ENCODE data around the gene TCF7L2. TPM values are rescaled to one million over a fixed set of nuclear protein-coding genes. Genes with fewer than 3 reads are reported as not detected.
A peak's percentile ranks its signal among the peaks of the same experiment; 100 is the strongest.

TCF7L2 gene
- total and polyA plus RNA-seq, 12 donors, result 8.7 to 24.7 (median 14.8) TPM

DNA sequence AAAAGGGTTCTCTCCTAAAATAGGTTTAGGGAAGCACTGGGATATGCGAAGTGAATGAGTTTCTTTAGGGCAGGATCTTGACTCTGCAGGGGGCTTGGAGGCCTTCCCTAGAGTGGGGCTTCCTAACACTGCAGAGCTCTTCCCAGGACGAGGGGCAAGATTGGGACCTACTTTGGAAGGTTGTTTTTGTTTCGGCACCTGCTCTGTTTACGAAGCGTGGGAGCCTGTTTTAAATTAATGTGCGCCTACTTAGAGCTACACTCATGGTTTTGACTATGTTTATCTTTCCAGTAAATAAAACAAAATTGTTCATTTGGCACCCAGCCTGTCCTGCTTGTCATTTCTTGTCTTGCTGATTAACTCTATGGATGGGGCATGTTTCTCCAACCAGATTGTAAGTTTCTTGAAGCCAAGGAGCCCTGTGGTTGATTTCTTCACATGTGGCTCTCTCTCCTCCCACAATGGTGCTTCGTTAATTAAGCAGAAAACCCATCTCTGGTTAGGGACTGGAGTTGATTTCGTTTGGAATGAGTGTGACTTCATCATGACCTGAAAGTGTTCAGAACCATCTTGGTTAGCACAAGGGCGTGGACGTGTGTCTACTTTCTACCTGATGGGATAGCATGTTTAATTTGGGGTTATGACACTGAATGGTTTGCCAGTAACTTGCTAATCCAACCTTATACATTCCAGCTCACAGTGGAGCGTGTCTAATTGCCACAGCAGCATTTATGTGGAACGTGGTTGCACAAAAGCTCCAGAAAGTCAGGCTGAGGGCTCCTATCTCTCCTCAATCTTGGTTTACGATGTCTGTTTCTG is 98.1 kb downstream of the TCF7L2 start:
- Histone ChIP-seq H3K9me3 (replicated peaks in 1 of 3) (no peaks in the 10 kb centered on the region), H3K27me3 (no peaks in the 10 kb centered on the region), H3K4me1 (replicated peaks in 1 of 2) (peaks cover 9 to 31% of the 10 kb centered on the region in 2 donors), H3K36me3 (replicated peaks in 1 of 2) (no peaks in the 10 kb centered on the region), H3K4me3 (no peak overlapping the region), H3K27ac (peak overlapping the region in 4 of 5 donors; percentile 3 to 64 (median 28))
- 88 to 92% (median 90%) methylated on average over 13 of the region's 13 CpGs for WGBS, 4 donors
- no peak for DNase-seq
- TF ChIP-seq, protein P1, sequence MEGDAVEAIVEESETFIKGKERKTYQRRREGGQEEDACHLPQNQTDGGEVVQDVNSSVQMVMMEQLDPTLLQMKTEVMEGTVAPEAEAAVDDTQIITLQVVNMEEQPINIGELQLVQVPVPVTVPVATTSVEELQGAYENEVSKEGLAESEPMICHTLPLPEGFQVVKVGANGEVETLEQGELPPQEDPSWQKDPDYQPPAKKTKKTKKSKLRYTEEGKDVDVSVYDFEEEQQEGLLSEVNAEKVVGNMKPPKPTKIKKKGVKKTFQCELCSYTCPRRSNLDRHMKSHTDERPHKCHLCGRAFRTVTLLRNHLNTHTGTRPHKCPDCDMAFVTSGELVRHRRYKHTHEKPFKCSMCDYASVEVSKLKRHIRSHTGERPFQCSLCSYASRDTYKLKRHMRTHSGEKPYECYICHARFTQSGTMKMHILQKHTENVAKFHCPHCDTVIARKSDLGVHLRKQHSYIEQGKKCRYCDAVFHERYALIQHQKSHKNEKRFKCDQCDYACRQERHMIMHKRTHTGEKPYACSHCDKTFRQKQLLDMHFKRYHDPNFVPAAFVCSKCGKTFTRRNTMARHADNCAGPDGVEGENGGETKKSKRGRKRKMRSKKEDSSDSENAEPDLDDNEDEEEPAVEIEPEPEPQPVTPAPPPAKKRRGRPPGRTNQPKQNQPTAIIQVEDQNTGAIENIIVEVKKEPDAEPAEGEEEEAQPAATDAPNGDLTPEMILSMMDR (IDR thresholded peaks at IDR 0.05), result no peak
- no peak for TF ChIP-seq POLR2A (IDR thresholded peaks at IDR 0.05)
- intact Hi-C loops (cut with DNase I), result no loop called here

DNA sequence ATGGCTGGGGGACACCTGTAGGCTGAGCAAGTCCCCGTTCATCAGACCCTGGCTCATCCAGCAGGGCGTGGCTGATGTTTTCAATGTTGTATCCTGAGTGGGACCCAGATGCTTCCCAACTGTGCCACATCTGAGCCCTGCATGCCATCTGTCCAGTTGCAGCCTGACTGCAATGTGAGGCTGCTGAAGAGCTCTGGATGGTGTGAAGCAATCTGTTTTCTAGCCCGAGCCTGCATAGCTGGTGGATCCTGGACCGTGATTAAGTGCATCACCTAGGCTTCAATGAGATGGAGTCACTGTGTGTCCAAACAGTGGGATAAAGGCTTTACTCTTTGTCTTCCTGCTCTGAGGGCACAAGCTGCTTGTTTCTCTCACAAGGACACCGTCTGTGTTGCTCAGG is 99.8 kb downstream of the TCF7L2 start:
- intact Hi-C loops (cut with DNase I), result no loop called here
- Histone ChIP-seq H3K36me3 (replicated peaks in 1 of 2) (no peaks in the 10 kb centered on the region), H3K4me1 (replicated peaks in 1 of 2) (peaks cover 9 to 31% of the 10 kb centered on the region in 2 donors), H3K9me3 (replicated peaks in 1 of 3) (no peaks in the 10 kb centered on the region), H3K27ac (no peak overlapping the region), H3K27me3 (no peaks in the 10 kb centered on the region), H3K4me3 (no peak overlapping the region)
- 88 to 92% (median 91%) methylated on average over 2 to 5 of the region's 5 CpGs for WGBS, 4 donors
- DNase-seq, result no peak
- TF ChIP-seq POLR2A (IDR thresholded peaks at IDR 0.05), result no peak
- TF ChIP-seq, protein P1 (IDR thresholded peaks at IDR 0.05), result no peak

DNA sequence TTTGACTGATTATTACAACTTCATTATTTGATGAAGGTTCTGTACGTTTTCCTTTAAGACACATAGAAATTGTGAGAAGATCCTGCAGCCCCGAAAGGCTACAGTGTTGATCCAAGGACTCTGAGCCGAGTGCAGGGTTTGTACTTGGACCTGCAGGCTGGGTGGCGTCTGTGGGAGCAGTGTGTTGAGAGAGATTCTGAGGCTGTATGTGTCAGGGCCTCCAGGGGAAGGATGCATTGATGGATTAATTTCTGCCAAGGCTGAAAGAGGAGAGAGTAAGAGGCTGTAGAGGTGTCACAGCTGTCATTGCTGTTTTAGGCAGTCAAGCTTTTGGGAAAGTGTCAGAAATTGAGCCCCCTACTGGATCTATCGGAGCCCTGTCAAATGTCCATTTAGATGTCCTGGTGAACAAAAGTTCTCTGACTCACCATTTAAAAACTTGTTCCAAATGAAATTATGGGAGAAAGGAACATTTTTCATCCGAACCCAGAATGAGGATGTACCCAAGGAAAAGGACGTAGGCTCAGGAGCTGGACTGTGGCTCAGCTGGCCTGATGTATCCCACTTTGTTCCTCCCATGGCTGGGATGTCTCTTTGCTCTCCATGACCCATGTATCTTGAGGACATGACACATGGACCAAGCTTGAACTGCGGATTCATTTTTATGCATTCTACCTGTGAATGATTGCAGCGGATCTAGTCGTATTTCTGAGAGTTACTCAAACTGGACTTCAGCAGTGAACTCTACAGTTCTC is 102.2 kb downstream of the TCF7L2 start:
- Histone ChIP-seq H3K27ac (no peak overlapping the region), H3K9me3 (replicated peaks in 1 of 3) (no peaks in the 10 kb centered on the region), H3K36me3 (replicated peaks in 1 of 2) (no peaks in the 10 kb centered on the region), H3K4me3 (no peak overlapping the region), H3K27me3 (no peaks in the 10 kb centered on the region), H3K4me1 (replicated peaks in 1 of 2) (peaks cover 8 to 14% of the 10 kb centered on the region in 2 donors)
- 68 to 81% (median 79%) methylated on average over 10 of the region's 10 CpGs for WGBS, 4 donors
- TF ChIP-seq POLR2A (IDR thresholded peaks at IDR 0.05), result no peak
- TF ChIP-seq, protein P1 (IDR thresholded peaks at IDR 0.05), result peak in 4 of 6 experiments; percentile 11 to 26 (median 15)
- intact Hi-C loops (cut with DNase I), result no loop called here
- DNase-seq, result no peak

DNA sequence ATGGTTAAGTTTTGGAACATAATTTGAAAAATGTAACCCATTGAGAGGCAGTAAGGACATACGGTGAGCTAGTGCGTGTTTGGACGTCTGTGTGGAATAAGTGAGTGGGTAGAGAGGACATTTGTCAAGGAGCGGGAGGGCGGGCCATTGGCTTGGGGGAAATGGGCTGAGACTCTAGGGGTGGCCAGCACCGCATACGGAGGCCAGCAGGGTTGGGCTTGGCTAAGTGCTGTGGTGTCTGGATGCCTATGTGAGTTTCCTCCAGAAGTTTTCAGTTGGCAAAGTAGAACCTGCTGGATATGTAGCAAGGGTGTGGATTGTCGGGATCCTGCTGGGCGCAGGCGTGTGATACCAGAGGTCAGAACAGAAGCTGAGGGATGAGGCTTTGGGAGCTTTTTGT is 103.0 kb downstream of the TCF7L2 start:
- H3K4me3 ChIP-seq, result no peak overlapping the region
- intact Hi-C loops (cut with DNase I), result no loop called here
- peaks cover 0 to 5% of the 10 kb centered on the region in 2 donors for H3K4me1 ChIP-seq (replicated peaks in 1 of 2)
- no peaks in the 10 kb centered on the region for H3K36me3 ChIP-seq (replicated peaks in 1 of 2)
- no peak for DNase-seq
- TF ChIP-seq, protein P1 (IDR thresholded peaks at IDR 0.05), result no peak
- TF ChIP-seq POLR2A (IDR thresholded peaks at IDR 0.05), result no peak
- H3K9me3 ChIP-seq (replicated peaks in 1 of 3), result no peaks in the 10 kb centered on the region
- no peak overlapping the region for H3K27ac ChIP-seq
- H3K27me3 ChIP-seq, result no peaks in the 10 kb centered on the region
- 74 to 85% (median 82%) methylated on average over 10 of the region's 10 CpGs for WGBS, 4 donors

Measured in adrenal gland (tissue), 12 donors.